Endothelial cell of umbilical vein (primary cell): ENCODE data around the gene SERGEF. TPM values are rescaled to one million over a fixed set of nuclear protein-coding genes. Genes with fewer than 3 reads are reported as not detected.

ENCODE experiments used
- BruUV-seq: library from RNA; stranded (reverse); fragments of 400-500 nt; replicated peaks from 2 replicates; lab custom pipeline; 2021; lab: Mats Ljungman, UMichigan
- CTCF ChIA-PET: fragments of 300-600, 350-600 bp; sonication (Branson Sonifier 250); formaldehyde crosslinking; loops from one replicate; lab custom pipeline; 2021; ENCODE audit warnings: antibody characterized with exemption, inconsistent platforms; lab: Charles Lee
- POLR2A ChIA-PET: fragments of 300-600, 350-600 bp; sonication (Branson Sonifier 250); formaldehyde crosslinking; loops from one replicate; lab custom pipeline; 2021; ENCODE audit warnings: antibody characterized with exemption, inconsistent platforms; lab: Charles Lee
- DNase-seq: peaks from one replicate; pipeline ENCODE4 v3.0.0-alpha.2; 2011; ENCODE audit warnings: low read depth, low spot score
- FAIRE-seq: peaks from 2 replicates; lab custom pipeline; 2011; peaks lifted over from hg19 to GRCh38; lab: Jason Lieb, UNC
- H2AFZ ChIP-seq: 2 replicates; pipeline ENCODE4 v1.6.0; 2012; ENCODE audit warnings: low read depth, low read length, control low read depth, inconsistent platforms
- H3K27ac ChIP-seq: 2 replicates; pipeline ENCODE4 v1.5.1; 2011; ENCODE audit warnings: low read depth, mild to moderate bottlenecking, control low read depth, low read length, moderate library complexity; ENCODE audit not compliant: insufficient read depth
- H3K27me3 ChIP-seq, 2 experiments: 2 replicates each; pipeline versions ENCODE4 v1.6.0 to v1.6.1; 2011; ENCODE audit warnings: low read length in 2 of 2, mixed read lengths in 1 of 2; ENCODE audit not compliant: control insufficient read depth in 2 of 2, insufficient read depth in 2 of 2
- H3K36me3 ChIP-seq, 2 experiments: 2 replicates in 1 of 2; 3 replicates in 1 of 2; pipeline ENCODE4 v1.5.1; 2011; ENCODE audit warnings: low read length in 2 of 2, mild to moderate bottlenecking in 1 of 2, moderate library complexity in 1 of 2; ENCODE audit not compliant: control insufficient read depth in 2 of 2, insufficient read depth in 2 of 2; ENCODE audit errors: extremely low read depth in 1 of 2
- H3K4me1 ChIP-seq: 3 replicates; pipeline ENCODE4 v1.5.1; 2011; ENCODE audit warnings: mild to moderate bottlenecking, low read length; ENCODE audit not compliant: control insufficient read depth, insufficient read depth; ENCODE audit errors: extremely low read depth
- H3K4me2 ChIP-seq: 2 replicates; pipeline ENCODE4 v1.6.1; 2011; ENCODE audit warnings: low read length, control low read depth, mixed read lengths; ENCODE audit not compliant: insufficient read depth
- H3K4me3 ChIP-seq, 3 experiments: fragments of 200-600 bp in 1 of 3; sonication (generic), shearing (Covaris generic) in 1 of 3; replicated peaks in 1 of 3; 2 replicates each; pipeline ENCODE4 v1.5.1; 2011 to 2016; ENCODE audit warnings: control low read depth in 3 of 3, low read length in 3 of 3, mild to moderate bottlenecking in 2 of 3, inconsistent platforms in 1 of 3, low read depth in 1 of 3, moderate library complexity in 1 of 3; ENCODE audit not compliant: insufficient read depth in 1 of 3
- H3K79me2 ChIP-seq: 2 replicates; pipeline ENCODE4 v1.6.0; 2012; ENCODE audit warnings: low read length, inconsistent platforms; ENCODE audit not compliant: control insufficient read depth, insufficient read depth
- H3K9ac ChIP-seq: replicated peaks from 2 replicates; pipeline ENCODE3; 2011; ENCODE audit warnings: low read length, control low read depth; ENCODE audit not compliant: insufficient read depth; ENCODE audit errors: extremely low read depth
- H3K9me1 ChIP-seq: replicated peaks from 3 replicates; pipeline ENCODE4 v1.6.0; 2011; ENCODE audit warnings: mild to moderate bottlenecking, low read length; ENCODE audit not compliant: control insufficient read depth, insufficient read depth; ENCODE audit errors: extremely low read depth
- H3K9me3 ChIP-seq: replicated peaks from 2 replicates; pipeline ENCODE4 v1.5.1; 2012; ENCODE audit warnings: low read length, inconsistent platforms; ENCODE audit not compliant: control insufficient read depth, insufficient read depth
- H4K20me1 ChIP-seq: replicated peaks from 2 replicates; pipeline ENCODE3; 2011; ENCODE audit warnings: mild to moderate bottlenecking, low read length; ENCODE audit not compliant: control insufficient read depth, insufficient read depth; ENCODE audit errors: extremely low read depth
- EZH2 ChIP-seq: IDR thresholded peaks from 2 replicates; pipeline ENCODE4 v1.6.1; 2012; ENCODE audit warnings: borderline replicate concordance, low read depth, mild to moderate bottlenecking, moderate library complexity, low read length, inconsistent platforms; ENCODE audit not compliant: severe bottlenecking
- FOS ChIP-seq: IDR thresholded peaks from 2 replicates; pipeline ENCODE4 v1.6.1; 2011; ENCODE audit warnings: mild to moderate bottlenecking, low read length, moderate library complexity, borderline replicate concordance; ENCODE audit not compliant: insufficient read depth
- GATA2 ChIP-seq: IDR thresholded peaks from 2 replicates; pipeline ENCODE4 v1.7.0; 2011; ENCODE audit warnings: low read depth, mild to moderate bottlenecking, moderate library complexity, mixed read lengths, low read length; ENCODE audit not compliant: insufficient read length, insufficient read depth
- JUN ChIP-seq: IDR thresholded peaks from 2 replicates; pipeline ENCODE4 v1.6.1; 2011; ENCODE audit warnings: borderline replicate concordance, low read depth; ENCODE audit not compliant: insufficient read length, insufficient read depth
- MYC ChIP-seq: IDR thresholded peaks from one replicate; pipeline ENCODE4 v1.6.1; 2011; ENCODE audit warnings: mild to moderate bottlenecking, low read depth, low read length
- POLR2A ChIP-seq: IDR thresholded peaks from 2 replicates; pipeline ENCODE4 v1.6.1; 2012; ENCODE audit warnings: low read depth, mild to moderate bottlenecking, control low read depth, low read length
- POLR2AphosphoS5 ChIP-seq: IDR thresholded peaks from 2 replicates; pipeline ENCODE4 v1.6.1; 2012; ENCODE audit warnings: low read depth, mild to moderate bottlenecking, control low read depth, low read length, moderate library complexity; ENCODE audit not compliant: insufficient read depth
- dilution Hi-C: fragments of 300-500 bp; cut with MboI; formaldehyde crosslinking; loops from one replicate; pipeline ENCODE4 v1.15.0; 2019; ENCODE audit warnings: low sequenced_read_pairs; ENCODE audit not compliant: extremely low pct_ligation_motif_present
- intact Hi-C: fragments of 100-400 bp; cut with micrococcal nuclease; formaldehyde crosslinking; loops from one replicate; pipeline ENCODE4 v1.10.0; 2022
- polyA plus RNA-seq, 4 experiments: library from polyadenylated mRNA; depleted of rRNA in 3 of 4; stranded (reverse) in 3 of 4; unstranded in 1 of 4; fragments of >200 nt; gene quantifications; 2 replicates each; pipeline versions ENCODE4 v1.2.1 to v1.2.3, GENCODE V29; 2011 to 2012; ENCODE audit warnings: missing spikeins in 1 of 4
- total RNA-seq: library from RNA; stranded (reverse); gene quantifications from 2 replicates; pipeline ENCODE4 v1.2.3, GENCODE V29; 2021
- TF ChIP-seq, protein P1 (sequence below): IDR thresholded peaks from 2 replicates; pipeline ENCODE4 v1.6.1; 2011; ENCODE audit not compliant: insufficient read depth, insufficient read length

Gene SERGEF
- total and polyA plus RNA-seq, 2 donors (not counting 3 experiments of a cell fraction or from before 2014, with no cell fraction given), result 8.7 to 16.7 TPM

- no peaks in the 10 kb centered on the region for H3K36me3 ChIP-seq
- no peaks in the 10 kb centered on the region for H4K20me1 ChIP-seq
- TF ChIP-seq JUN (no peak), EZH2 (no peak), MYC (no peak), GATA2 (no peak), POLR2A (no peak), FOS (no peak)
- TF ChIP-seq, protein P1, sequence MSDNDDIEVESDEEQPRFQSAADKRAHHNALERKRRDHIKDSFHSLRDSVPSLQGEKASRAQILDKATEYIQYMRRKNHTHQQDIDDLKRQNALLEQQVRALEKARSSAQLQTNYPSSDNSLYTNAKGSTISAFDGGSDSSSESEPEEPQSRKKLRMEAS, result no peak
- peaks cover 20 to 26% of the 10 kb centered on the region in 2 experiments for H3K27me3 ChIP-seq
- H3K27ac ChIP-seq, result no peak overlapping the region
- H3K9me1 ChIP-seq, result no peaks in the 10 kb centered on the region
- H2AFZ ChIP-seq, result no peak overlapping the region
- H3K9me3 ChIP-seq, result no peaks in the 10 kb centered on the region
- no peak for DNase-seq
- ChIA-PET POLR2A (no interaction called here), CTCF (interaction anchor here (1.7 kb wide), 1 partner anchor 11 kb away, joined by 5 read pairs; no protein-coding TSS in a partner anchor)
- H3K4me1 ChIP-seq, result no peaks in the 10 kb centered on the region
- H3K4me3 ChIP-seq, result no peak overlapping the region
- no peak overlapping the region for H3K4me2 ChIP-seq
- no peak overlapping the region for H3K9ac ChIP-seq
- intact Hi-C loops, result no loop called here
- no TSS peak for BruUV-seq
- no peak for FAIRE-seq
- H3K79me2 ChIP-seq, result no peaks in the 10 kb centered on the region
- dilution Hi-C loops, result no loop called here
Observed at GRCh38 chr11:17742019-17742418, 270.8 kb downstream of the SERGEF start.

- H4K20me1 ChIP-seq, result no peaks in the 10 kb centered on the region
- no TSS peak for BruUV-seq
- H2AFZ ChIP-seq, result no peak overlapping the region
- intact Hi-C loops (no loop called here), dilution Hi-C loops (no loop called here)
- no peaks in the 10 kb centered on the region for H3K9me1 ChIP-seq
- no peaks in the 10 kb centered on the region for H3K36me3 ChIP-seq
- H3K4me1 ChIP-seq, result no peaks in the 10 kb centered on the region
- ChIA-PET CTCF (interaction anchor here (1.7 kb wide), 1 partner anchor 10 kb away, joined by 5 read pairs; no protein-coding TSS in a partner anchor), POLR2A (no interaction called here)
- peaks cover 25 to 31% of the 10 kb centered on the region in 2 experiments for H3K27me3 ChIP-seq
- no peak overlapping the region for H3K4me2 ChIP-seq
- H3K27ac ChIP-seq, result no peak overlapping the region
- H3K79me2 ChIP-seq, result no peaks in the 10 kb centered on the region
- no peak overlapping the region for H3K9ac ChIP-seq
- TF ChIP-seq FOS, result no peak
- TF ChIP-seq JUN, result no peak
- TF ChIP-seq POLR2AphosphoS5, result no peak
- no peak for TF ChIP-seq GATA2
- FAIRE-seq, result no peak
- no peak overlapping the region for H3K4me3 ChIP-seq
- no peak for DNase-seq
- no peaks in the 10 kb centered on the region for H3K9me3 ChIP-seq
Observed at GRCh38 chr11:17741487-17741886, 271.4 kb downstream of the SERGEF start.
